ENCODE measurements around the gene PLA2G4B. TPM values are rescaled to one million over a fixed set of nuclear protein-coding genes. Genes with fewer than 3 reads are reported as not detected.

Gene PLA2G4B
- total RNA-seq, 1 experiment from 2014 or later = 7.8 TPM

GRCh38 chr15:41877631-41878354 lies 39.1 kb downstream of the PLA2G4B start:
- CTCF ChIA-PET = no interaction called here
- BruUV-seq (replicated peaks) = no TSS peak

GRCh38 chr15:41878355-41878699 lies 39.7 kb downstream of the PLA2G4B start:
- no peaks in the 10 kb centered on the region for H3F3A ChIP-seq (ENCODE audit: insufficient read depth, low read depth)
- no peaks in the 10 kb centered on the region for H3K27me3 ChIP-seq (ENCODE audit: insufficient read depth, low read depth)
- no peak overlapping the region for H2AFZ ChIP-seq
- no peaks in the 10 kb centered on the region for H3K4me1 ChIP-seq (replicated peaks; ENCODE audit: insufficient read depth)
- no peak for TF ChIP-seq EZH2 (IDR thresholded peaks at IDR 0.05; ENCODE audit: low read depth)
- no peak for TF ChIP-seq CTCF (conservative IDR thresholded peaks at IDR 0.05)
- H3K9me2 ChIP-seq (ENCODE audit: insufficient read depth) = no peaks in the 10 kb centered on the region
- no peak overlapping the region for H3K4me3 ChIP-seq
- no peak for DNase-seq
- no peaks in the 10 kb centered on the region for H3K9me3 ChIP-seq (ENCODE audit: insufficient read depth, low read depth)
- ChIA-PET POLR2A (ENCODE audit: unreplicated experiment) (no interaction called here), CTCF (no interaction called here)
- no TSS peak for BruUV-seq (replicated peaks)
- no peak overlapping the region for H3K4me2 ChIP-seq
- H4K20me1 ChIP-seq (ENCODE audit: insufficient read depth) = no peaks in the 10 kb centered on the region
- intact Hi-C loops (cut with micrococcal nuclease; ENCODE audit: unreplicated experiment) = no loop called here
- H3K79me2 ChIP-seq (ENCODE audit: low read depth) = no peaks in the 10 kb centered on the region
- no peak overlapping the region for H3K27ac ChIP-seq
- no peaks in the 10 kb centered on the region for H3K36me3 ChIP-seq (ENCODE audit: low read depth)

More at GRCh38 chr15:41877631-41878354, 39.1 kb downstream of the PLA2G4B start:
- no peak for TF ChIP-seq EZH2 (IDR thresholded peaks at IDR 0.05; ENCODE audit: low read depth)
- no peak for TF ChIP-seq CTCF (conservative IDR thresholded peaks at IDR 0.05)
- Histone ChIP-seq H3K4me1 (replicated peaks; ENCODE audit: insufficient read depth) (no peaks in the 10 kb centered on the region), H3K79me2 (ENCODE audit: low read depth) (no peaks in the 10 kb centered on the region), H3K27me3 (ENCODE audit: insufficient read depth, low read depth) (no peaks in the 10 kb centered on the region), H4K20me1 (ENCODE audit: insufficient read depth) (no peaks in the 10 kb centered on the region), H3K36me3 (ENCODE audit: low read depth) (no peaks in the 10 kb centered on the region), H3K4me3 (no peak overlapping the region), H3K9me3 (ENCODE audit: insufficient read depth, low read depth) (no peaks in the 10 kb centered on the region), H3K4me2 (no peak overlapping the region), H3K9me2 (ENCODE audit: insufficient read depth) (no peaks in the 10 kb centered on the region), H2AFZ (no peak overlapping the region), H3K27ac (no peak overlapping the region), H3F3A (ENCODE audit: insufficient read depth, low read depth) (no peaks in the 10 kb centered on the region)
- intact Hi-C loops (cut with micrococcal nuclease; ENCODE audit: unreplicated experiment) = no loop called here
- POLR2A ChIA-PET (ENCODE audit: unreplicated experiment) = no interaction called here
- DNase-seq = no peak

- BruUV-seq (replicated peaks) = no TSS peak
- Histone ChIP-seq H3K9me2 (ENCODE audit: insufficient read depth) (no peaks in the 10 kb centered on the region), H3F3A (ENCODE audit: insufficient read depth, low read depth) (no peaks in the 10 kb centered on the region), H3K4me2 (no peak overlapping the region), H3K27me3 (ENCODE audit: insufficient read depth, low read depth) (no peaks in the 10 kb centered on the region), H3K27ac (no peak overlapping the region), H3K4me1 (replicated peaks; ENCODE audit: insufficient read depth) (no peaks in the 10 kb centered on the region), H2AFZ (no peak overlapping the region), H3K79me2 (ENCODE audit: low read depth) (no peaks in the 10 kb centered on the region), H3K36me3 (ENCODE audit: low read depth) (no peaks in the 10 kb centered on the region), H3K4me3 (no peak overlapping the region), H4K20me1 (ENCODE audit: insufficient read depth) (no peaks in the 10 kb centered on the region), H3K9me3 (ENCODE audit: insufficient read depth, low read depth) (no peaks in the 10 kb centered on the region)
- CTCF ChIA-PET = interaction anchor here (0.6 kb wide), 1 partner anchor 107 kb away, joined by 3 read pairs; no protein-coding TSS in a partner anchor
- DNase-seq = peak in 1 of 2 experiments; percentile 44
- intact Hi-C loops (cut with micrococcal nuclease; ENCODE audit: unreplicated experiment) = no loop called here
- POLR2A ChIA-PET (ENCODE audit: unreplicated experiment) = no interaction called here
- no peak for TF ChIP-seq EZH2 (IDR thresholded peaks at IDR 0.05; ENCODE audit: low read depth)
- no peak for TF ChIP-seq CTCF (conservative IDR thresholded peaks at IDR 0.05)
These were observed 40.7 kb downstream of the PLA2G4B start for GRCh38 chr15:41879321-41879845.

Data from PC-9 (cell line).